Panc1 (cell line): ENCODE data around the gene SF3B6.
"Not testable (repeated sequence)": the region's sequence is repeated elsewhere in the genome, so short reads cannot be mapped to it uniquely, and the experiment has no call there.

Experiments used
- POLR2AphosphoS5 ChIP-seq: IDR thresholded peaks from 2 replicates; pipeline ENCODE4 v1.6.1; 2012; ENCODE audit warnings: mild to moderate bottlenecking, low read depth, low read length, moderate library complexity
- SIN3A ChIP-seq: IDR thresholded peaks from 2 replicates; pipeline ENCODE4 v1.6.1; 2012; ENCODE audit warnings: low read depth, mild to moderate bottlenecking, low read length, moderate library complexity, borderline replicate concordance; ENCODE audit not compliant: insufficient read depth
- TF ChIP-seq, protein P1 (sequence below): fragments of 450-650 bp; IDR thresholded peaks from 2 replicates; pipeline ENCODE4 v1.5.1; 2017; ENCODE audit warnings: mild to moderate bottlenecking

DNA sequence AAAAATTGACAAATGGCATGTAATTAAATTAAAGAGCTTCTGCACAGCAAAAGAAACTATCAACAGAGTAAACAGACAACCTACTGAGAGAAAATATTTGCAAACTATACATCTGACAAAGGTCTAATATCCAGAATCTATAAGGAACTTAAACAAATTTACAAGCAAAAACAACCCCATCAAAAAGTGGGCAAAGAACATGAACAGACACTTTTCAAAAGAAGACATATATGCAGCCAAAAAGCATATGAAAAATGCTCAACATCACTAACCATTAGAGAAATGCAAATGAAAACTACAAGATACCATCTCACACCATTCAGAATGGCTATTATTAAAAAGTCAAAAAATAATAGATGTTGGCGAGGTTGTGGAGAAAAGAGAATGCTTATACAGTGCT lies 33.3 kb upstream of the SF3B6 start:
- not testable (repeated sequence) for TF ChIP-seq POLR2AphosphoS5, SIN3A
- TF ChIP-seq, protein P1, sequence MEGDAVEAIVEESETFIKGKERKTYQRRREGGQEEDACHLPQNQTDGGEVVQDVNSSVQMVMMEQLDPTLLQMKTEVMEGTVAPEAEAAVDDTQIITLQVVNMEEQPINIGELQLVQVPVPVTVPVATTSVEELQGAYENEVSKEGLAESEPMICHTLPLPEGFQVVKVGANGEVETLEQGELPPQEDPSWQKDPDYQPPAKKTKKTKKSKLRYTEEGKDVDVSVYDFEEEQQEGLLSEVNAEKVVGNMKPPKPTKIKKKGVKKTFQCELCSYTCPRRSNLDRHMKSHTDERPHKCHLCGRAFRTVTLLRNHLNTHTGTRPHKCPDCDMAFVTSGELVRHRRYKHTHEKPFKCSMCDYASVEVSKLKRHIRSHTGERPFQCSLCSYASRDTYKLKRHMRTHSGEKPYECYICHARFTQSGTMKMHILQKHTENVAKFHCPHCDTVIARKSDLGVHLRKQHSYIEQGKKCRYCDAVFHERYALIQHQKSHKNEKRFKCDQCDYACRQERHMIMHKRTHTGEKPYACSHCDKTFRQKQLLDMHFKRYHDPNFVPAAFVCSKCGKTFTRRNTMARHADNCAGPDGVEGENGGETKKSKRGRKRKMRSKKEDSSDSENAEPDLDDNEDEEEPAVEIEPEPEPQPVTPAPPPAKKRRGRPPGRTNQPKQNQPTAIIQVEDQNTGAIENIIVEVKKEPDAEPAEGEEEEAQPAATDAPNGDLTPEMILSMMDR: not testable (repeated sequence)
